Activated CD4-positive, alpha-beta T cell treated with anti-CD3 and anti-CD28 coated beads, Interleukin-2, amount 50 U/mL, for 24 hours (primary cell): Measurements from ENCODE around the gene POLQ.
"Not testable (repeated sequence)": the region's sequence is repeated elsewhere in the genome, so short reads cannot be mapped to it uniquely, and the experiment has no call there.

ENCODE experiments used
- DNase-seq, 2 donors: peaks; one replicate each; pipeline ENCODE4 v3.0.0-alpha.2; 2020; ENCODE audit warnings: low read depth in 1 of 2, low spot score in 1 of 2

The POLQ gene

DNA sequence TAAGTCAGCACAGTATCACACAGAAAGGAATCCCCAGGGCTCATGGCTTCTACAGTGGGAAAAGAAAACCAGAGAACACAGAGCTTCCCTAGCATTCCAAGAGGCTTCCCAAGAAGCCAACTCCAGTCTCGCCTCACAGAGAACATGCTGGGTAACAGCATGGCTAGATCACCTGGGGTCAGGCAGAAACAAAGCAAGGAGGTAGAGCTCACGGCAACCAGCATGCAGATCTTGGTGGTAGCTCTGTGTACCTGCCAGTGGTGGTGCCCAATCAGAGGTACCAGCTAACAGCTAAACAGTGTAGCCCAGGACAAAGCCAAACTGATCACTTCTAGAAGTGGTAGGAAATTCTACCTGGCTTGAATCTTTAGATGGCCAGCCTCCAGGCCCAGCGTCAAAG, 31.3 kb downstream of the POLQ start:
- no peak for DNase-seq

DNA sequence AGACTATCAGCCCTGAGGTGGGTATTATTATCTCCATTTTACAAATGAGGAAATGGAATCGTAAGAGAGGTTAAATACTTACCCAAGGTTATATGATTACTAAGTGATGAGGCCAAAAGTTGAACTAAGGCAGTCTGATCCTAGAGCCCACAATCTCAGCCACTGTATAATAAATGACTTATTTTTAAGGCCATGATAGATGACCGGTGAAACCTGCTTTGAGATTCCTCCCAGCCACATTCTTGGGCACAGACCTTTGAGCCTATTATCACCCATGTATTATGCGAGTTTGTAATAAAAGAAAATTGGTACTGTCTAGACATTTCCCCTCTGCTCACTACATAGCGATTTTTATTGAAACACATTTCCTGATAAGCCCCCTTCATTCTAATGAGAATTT, 37.4 kb downstream of the POLQ start:
- no peak for DNase-seq

DNA sequence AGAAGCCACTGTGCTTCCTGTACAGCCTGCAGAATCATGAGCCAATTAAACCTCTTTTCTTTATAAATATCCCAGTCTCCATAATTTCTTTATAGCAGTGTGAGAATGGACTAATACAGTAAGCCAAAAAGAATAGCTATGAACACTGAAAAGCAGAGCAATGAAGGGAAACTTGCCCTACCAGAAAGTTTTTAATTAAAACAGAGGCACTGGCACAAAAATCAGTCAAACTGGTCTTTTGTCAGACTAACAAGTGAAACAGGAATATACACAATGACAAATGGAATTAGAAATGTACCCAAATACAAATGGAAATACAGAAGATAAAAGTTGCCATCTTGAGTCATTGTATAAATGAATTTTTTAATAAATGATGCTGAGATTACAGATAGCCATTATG, 40.5 kb downstream of the POLQ start:
- no peak for DNase-seq

DNA sequence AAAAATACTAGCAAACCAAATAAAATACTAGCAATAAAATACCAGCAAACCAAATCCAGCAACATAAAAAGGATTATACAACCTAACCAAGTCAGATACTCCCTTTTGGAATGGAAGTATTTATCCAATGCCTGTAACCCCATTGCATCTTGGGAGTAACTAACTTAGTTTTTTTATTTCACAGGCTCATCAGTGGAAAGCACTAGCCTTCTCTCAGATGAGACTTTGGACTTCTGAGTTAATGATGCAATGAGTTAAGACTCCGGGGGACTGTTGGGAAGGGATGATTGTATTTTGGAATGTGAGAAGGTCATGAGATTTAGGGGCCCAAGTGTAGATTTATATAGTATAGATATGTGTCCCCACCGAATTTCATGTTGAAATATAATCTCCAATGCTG, 41.2 kb downstream of the POLQ start:
- no peak for DNase-seq

DNA sequence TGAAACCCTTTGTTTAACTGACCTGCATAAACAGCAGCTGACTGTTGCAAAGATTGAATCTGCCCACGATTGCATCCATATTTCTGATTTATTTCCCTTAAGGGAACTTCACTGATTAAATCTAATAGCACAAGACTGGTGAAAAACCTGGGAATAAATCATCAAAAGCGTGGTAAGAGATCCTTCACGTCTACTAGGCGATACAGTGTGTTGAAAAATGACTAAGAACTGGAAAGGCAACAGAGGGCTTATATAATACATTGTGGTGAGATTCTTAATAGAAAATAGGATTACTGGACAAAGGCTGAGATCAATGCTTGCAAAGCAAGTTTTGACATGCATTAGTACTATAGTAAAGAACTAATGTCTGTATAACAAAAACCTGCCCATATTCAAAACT, 49.0 kb downstream of the POLQ start:
- no peak for DNase-seq

DNA sequence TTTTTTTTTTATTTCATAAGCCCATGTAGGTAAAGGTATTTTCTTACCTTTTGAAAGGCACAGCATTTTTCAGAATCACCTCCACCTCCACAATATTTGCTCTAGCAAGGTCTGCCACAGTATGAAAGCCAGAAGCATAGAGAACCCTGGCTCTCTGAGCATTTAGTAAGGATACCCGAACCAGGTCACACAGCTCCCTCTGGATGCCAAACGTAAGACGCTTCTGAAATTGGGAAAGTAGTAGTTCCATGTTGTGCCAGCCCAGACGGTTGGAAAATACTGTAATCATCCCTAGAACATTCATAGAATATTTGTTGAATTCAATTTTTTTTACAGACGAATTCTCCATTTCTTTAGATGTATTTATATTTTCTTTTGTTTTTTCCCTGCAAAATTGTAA, 52.4 kb downstream of the POLQ start:
- DNase-seq: no peak

DNA sequence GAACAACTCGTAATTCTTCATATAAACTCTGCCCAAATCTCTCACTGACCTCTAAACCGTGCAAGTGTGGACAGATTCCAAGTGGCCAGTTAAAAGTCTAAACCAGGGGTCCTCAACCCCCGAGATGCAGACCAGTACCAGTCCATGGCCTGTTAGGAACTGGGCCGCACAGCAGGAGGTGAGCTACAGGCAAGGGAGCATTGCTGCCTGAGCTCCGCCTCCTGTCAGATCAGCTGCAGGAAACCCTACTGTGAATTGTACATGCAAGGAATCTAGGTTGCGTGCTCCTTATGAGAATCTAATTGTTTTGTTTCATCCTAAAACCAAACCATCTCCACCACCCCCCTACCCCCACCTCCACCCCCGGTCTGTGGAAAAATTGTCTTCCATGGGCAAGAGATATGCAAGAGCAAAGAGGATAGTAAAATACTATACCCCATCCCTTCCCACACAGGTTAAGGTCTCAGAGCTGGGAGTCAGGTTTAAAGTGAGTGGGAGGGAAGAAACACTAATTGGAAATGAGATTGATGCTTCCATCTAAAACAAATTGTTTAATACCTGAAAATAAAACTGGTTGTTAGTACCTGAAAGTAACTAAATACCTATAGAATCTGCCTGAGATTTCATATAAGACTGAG, 54.0 kb downstream of the POLQ start:
- DNase-seq: no peak

DNA sequence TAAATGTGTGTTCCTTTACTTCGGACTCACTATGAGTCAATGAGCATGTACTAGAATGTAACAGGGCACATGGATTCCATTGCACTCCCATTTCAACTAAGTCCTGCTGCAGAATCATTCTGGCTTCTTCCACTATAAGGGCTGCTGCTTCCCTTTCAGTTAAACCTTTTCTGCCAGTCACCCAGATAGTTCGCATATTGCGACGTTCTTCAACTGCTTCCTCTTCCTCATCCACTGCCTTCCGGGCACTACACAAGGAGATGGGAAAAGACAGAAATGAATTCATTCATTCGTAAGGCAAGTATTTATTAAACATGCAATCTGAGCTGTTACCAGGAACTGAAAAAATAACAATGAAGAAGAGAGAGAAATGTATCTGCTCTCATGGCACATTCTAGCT, 55.6 kb downstream of the POLQ start:
- no peak for DNase-seq

DNA sequence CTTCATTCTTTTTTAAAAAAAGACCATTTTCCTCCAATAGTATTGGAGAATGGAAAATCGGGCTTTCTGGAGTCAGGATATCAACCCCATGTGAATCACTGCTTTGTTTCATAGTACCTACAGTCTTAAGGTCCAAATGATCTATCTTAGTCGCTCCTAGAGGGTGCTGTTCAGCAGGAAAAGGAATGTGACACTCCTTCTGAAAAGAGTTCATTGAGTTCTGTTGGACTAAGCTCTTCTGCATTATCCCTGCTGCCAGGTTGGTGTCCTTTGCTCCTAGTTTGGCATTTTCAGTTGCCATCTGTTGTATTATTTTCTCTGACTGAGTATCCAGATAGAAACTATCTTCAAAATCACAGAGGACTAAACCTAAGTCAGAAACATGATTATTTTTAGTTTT, 57.2 kb downstream of the POLQ start:
- no peak for DNase-seq

DNA sequence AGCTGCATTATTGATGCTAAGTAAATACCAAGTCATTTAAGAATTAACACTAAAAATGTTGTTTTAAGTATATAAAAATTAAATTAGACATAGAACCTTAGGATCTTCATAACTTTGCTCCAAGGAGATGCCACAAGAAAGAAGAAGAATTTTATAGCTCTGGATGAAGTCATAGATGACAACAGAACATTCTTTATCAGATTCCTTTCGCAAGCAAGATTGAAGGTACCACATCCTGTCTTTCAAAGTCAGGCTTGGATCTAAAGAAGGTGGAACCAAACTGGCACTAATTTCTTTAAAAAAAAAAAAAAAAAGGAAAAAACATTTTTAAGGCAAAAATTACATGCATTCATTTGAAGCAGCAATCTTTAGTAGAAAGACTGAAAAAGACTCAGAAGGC, 62.5 kb downstream of the POLQ start:
- DNase-seq: no peak

DNA sequence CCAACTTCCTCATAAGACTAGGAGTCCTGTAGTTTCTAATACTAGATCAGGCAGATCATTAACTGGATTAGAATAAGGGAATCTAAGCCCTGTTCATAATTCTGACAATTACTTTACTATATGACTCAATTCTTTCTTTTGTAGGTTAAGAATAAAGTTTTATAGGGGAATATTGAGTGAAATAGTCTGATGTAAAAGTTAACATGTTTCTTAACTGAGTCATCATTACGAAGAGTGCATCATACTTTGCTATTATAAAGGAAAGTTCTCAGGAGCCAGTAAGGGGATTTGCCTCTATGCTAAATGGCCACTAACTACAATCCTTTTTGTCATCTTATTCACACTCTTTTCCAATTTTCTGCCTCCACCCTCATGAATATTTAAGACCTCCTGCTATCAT, 63.1 kb downstream of the POLQ start:
- DNase-seq: no peak

DNA sequence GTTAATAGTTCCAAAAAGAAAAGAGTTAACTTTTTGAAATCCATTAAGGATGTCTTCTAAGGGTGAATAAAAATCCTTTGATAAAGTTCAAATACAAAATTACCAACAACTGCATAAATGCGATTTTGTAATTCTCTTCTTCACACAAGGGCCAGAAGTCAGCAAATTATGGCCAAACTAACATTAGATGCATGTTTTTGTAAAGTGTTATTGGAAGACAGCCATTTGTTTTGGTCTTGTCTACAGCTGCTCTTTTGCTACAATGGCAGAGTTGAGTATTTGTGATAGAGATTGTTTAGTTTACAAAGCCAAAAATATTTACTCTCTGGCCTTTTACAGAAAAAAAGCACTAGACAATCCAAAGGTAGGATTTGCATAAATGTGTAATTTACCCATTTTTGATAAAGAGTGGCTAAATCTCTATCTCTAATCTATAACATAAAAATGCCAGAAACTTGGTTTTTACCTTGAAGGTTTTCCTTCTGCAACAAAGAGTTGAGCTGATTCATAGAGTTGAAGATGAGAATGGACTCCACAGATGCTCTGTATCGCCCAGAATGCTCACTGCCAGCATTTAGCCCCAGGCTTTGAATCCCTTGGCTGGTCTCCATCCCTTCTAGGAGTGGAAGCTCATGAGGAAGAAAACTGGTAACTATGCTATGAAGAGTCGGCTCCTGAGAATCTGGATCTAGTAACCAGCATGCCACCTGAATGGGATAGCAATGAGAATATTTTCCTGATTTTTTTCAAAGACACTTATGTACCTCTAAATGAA, 64.5 kb downstream of the POLQ start:
- DNase-seq: no peak

DNA sequence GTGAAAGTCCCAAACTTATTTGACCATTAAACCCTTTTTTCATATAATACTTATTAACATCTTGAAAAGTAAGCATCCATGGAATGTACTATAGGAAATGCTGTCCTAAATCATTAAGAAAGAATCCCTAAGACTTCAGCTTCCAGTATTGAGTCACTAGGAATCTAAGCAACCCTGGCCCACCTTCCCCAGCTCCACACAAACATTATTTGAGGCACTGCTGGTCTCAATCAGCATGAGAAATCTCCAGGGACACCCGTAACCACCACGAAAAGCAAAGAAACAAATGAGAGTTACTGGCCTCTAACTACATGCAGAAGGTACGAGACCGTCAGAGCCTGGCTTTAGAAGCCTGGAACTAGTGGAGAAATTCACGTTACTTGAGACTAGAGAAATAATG, 68.2 kb downstream of the POLQ start:
- DNase-seq: no peak

DNA sequence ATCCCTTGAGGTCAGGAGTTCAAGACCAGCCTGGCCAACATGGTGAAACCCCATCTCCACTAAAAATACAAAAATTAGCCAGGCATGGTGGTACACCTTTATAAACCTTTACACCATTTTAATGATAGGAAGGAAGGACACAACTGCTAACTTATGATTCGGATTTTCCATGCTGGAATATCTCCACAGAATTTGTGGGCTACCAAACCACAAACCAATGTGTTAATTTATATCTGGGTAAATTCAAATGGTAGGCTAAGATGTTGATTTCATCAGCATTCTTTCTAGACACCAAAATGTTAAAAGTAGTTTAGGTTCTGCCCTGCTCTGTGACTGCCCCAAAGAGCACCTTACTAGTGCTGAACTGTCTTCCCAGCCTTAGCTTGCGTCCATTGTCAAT, 72.8 kb downstream of the POLQ start:
- DNase-seq: no peak

DNA sequence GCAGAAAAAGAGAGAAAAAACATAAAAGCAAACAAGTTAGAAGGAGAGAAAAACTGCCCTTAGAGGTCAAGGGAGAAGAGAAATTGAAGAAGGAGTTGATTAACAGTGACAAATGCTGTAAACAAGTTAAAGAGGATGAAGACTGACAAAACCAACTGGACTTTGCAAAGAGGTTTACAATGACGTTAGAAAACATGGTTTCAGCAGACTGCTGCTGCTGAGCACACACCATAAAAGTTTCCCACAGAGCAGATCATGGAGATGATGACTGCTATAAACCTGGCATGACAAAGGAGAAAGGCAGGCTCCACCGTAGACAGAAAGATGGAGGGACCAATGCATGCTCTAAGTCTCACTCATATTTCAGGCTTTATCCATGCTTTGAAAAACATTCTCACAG, 78.7 kb downstream of the POLQ start:
- no peak for DNase-seq

DNA sequence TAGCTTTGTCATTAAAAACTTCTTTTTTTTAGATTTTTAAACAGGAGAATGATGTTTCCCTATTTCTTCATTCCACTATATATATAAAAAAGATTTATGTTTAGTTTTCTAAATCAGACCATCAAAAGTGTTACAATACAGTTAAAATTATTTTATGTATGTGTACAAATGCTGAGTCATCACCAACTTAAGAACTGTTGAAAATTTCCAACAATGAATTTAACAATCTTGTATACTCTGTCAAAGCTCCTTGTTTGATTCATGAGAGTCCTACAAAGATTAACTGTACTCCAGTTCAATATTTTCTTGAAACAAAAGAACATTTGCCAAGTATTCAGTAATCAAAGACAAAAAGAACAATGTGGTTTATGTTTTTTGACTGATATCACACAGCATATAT, 82.0 kb downstream of the POLQ start:
- no peak for DNase-seq

DNA sequence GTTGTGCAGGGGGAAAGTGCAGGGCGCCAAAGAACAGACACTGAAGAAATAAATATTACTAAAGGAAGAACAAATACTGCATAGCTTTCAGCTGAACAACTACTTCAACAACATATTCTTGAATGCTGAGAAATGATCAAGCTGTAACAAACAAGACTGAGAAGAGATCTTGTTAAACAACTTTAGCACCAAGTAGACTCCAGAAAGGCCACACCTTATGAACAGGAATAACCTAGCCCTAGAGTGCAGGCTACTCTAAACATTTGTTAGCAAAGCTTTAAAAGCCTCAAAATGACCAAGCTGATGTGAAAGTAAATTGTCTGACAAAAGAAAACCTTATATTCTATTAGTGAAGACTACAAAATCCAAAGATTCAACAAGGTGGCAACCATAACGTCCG, 83.2 kb downstream of the POLQ start:
- no peak for DNase-seq

DNA sequence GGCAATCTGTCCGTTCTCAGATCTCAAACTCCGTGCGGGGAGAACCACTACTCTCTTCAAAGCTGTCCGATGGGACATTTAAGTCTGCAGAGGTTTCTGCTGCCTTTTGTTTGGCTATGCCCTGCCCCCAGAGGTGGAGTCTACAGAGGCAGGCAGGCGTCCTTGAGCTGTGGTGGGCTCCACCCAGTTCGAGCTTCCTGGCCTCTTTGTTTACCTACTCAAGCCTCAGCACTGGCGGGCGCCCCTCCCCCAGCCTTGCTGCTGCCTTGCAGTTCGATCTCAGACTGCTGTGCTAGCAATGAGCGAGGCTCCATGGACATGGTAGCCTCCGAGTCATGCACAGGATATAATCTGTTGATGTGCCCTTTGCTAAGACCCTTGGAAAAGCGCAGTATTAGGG, 94.0 kb downstream of the POLQ start:
- not testable (repeated sequence) for DNase-seq

DNA sequence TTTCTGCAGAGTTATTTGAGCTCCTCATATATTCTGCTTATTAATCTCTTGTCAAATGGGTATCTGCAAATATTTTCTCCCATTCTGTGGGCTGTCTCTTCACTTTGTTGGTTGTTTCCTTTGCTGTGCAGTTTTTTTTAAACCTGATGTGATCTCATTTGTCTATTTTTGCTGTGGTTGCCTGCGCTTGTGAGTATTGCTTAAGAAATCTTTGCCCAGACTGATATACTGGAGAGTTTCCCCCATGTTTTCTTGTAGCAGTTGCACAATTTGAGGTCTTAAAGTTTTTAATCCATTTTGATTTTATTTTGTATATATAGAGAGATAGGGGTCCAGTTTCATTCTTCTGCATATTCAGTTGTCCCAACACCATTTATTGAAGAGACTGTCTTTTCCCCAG, 102.3 kb downstream of the POLQ start:
- no peak for DNase-seq

DNA sequence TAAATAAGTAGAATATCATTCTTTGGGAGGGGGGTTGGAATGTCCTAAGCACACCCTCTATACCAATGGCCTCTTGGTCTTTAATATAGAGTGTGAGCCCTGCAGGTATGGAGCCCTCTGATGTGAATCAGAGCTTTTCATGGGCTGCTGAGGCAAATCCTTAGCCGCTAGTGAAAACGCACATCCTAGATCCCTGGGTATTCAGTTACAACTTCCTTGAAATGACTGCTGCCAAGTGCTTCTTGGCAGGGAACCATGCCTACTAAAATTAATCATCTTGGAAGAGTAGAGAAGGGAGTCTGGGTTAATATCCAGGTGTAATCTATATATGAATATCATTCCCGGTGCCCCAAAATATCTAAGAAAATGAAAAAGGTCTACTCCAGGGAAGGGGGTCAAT, 109.1 kb downstream of the POLQ start:
- no peak for DNase-seq

DNA sequence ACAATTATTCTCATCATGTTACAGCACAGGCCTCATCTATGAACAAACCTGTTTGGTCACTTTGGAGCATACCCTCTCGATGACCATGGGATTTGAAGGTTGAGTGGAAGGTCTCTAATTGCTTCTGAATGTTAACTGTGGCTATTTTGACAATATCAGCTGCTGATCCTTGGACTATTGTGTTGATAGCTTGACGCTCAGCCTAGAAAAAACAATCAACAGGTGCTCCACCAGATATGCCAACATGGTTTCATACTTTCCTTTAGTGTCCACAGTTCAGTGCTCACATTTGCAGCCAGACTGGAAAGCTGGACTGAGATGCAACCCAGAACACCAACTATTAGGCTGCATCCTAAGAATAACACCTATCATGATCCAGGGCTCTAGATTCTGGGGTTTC, 109.7 kb downstream of the POLQ start:
- DNase-seq: no peak

DNA sequence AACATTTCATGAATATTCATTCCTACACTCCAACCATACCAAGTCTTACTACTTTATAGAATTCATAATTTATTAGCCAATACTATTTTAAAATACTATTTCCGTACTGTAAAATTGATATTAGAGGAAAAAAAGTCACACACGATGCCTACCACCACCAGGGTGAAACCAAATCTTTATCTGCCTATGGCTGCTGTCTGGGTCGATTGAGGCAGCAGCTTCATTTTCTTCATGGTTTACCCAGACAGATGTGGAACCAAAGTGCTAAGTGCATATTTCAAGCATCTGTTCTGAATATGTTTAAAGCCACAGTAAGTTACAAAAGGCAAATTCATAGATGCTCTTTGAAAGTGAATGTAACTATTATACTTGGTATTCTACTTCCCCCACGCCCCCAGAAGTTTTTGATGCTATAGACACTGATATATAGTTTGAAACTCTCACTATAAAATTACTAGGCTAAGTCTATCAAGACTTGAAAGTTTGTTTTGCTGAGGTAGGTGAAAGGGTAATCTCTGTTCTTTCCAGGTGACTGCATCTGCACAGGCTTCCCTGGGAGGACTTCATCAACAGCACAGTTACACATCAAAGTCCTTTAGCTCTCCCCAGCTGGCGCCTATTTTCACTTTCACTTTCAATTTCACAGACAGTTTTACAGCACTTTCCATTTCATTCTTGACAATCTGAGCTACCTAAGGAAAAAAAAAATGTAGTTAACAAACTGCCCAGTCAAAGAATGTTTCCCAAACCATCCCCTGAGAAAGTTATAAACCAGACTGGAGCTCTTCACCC, 113.9 kb downstream of the POLQ start:
- DNase-seq: peak in 1 of 2 donors; percentile 69
